HG03565 (cell line): Measurements from ENCODE around the gene IVNS1ABP.

Source experiments
- ATAC-seq: cut with Tn5 transposase; IDR thresholded peaks from one replicate; pipeline ENCODE4 v1.9.1; 2021; ENCODE audit warnings: mild to moderate bottlenecking, moderate library complexity; ENCODE audit not compliant: unreplicated experiment

Gene IVNS1ABP

GRCh38 chr1:185295091-185295490, 22.0 kb downstream of the IVNS1ABP start:
- no peak for ATAC-seq

GRCh38 chr1:185293967-185294542, 23.0 kb downstream of the IVNS1ABP start:
- ATAC-seq = no peak

- no peak for ATAC-seq
Measured at GRCh38 chr1:185292237-185292636, 24.8 kb downstream of the IVNS1ABP start.

GRCh38 chr1:185291652-185292051, 25.4 kb downstream of the IVNS1ABP start:
- ATAC-seq = no peak

- ATAC-seq = no peak
Measured at GRCh38 chr1:185291159-185291558, 25.9 kb downstream of the IVNS1ABP start.

GRCh38 chr1:185289880-185290279, 27.2 kb downstream of the IVNS1ABP start:
- ATAC-seq = no peak

GRCh38 chr1:185288435-185288834, 28.6 kb downstream of the IVNS1ABP start:
- ATAC-seq = no peak

- ATAC-seq = no peak
Measured at GRCh38 chr1:185287451-185287850, 29.6 kb downstream of the IVNS1ABP start.

GRCh38 chr1:185284533-185285276, 32.3 kb downstream of the IVNS1ABP start:
- ATAC-seq = no peak

GRCh38 chr1:185284116-185284515, 32.9 kb downstream of the IVNS1ABP start:
- ATAC-seq = no peak

- ATAC-seq = peak; percentile 69
Measured at GRCh38 chr1:185281245-185281644, 35.8 kb downstream of the IVNS1ABP start.

- no peak for ATAC-seq
Measured at GRCh38 chr1:185280589-185280988, 36.5 kb downstream of the IVNS1ABP start.

GRCh38 chr1:185279571-185279970, 37.5 kb downstream of the IVNS1ABP start:
- no peak for ATAC-seq

GRCh38 chr1:185271921-185272320, 45.1 kb downstream of the IVNS1ABP start:
- no peak for ATAC-seq

- ATAC-seq = no peak
Measured at GRCh38 chr1:185268352-185268751, 48.7 kb downstream of the IVNS1ABP start.

- ATAC-seq = no peak
Measured at GRCh38 chr1:185267701-185268100, 49.3 kb downstream of the IVNS1ABP start.

GRCh38 chr1:185267301-185267700, 49.7 kb downstream of the IVNS1ABP start:
- ATAC-seq = no peak

- ATAC-seq = no peak
Measured at GRCh38 chr1:185265314-185265713, 51.7 kb downstream of the IVNS1ABP start.

GRCh38 chr1:185263780-185264179, 53.3 kb downstream of the IVNS1ABP start:
- ATAC-seq = no peak

GRCh38 chr1:185263292-185263691, 53.8 kb downstream of the IVNS1ABP start:
- no peak for ATAC-seq

- no peak for ATAC-seq
Measured at GRCh38 chr1:185262151-185262550, 54.9 kb downstream of the IVNS1ABP start.

GRCh38 chr1:185260611-185261010, 56.4 kb downstream of the IVNS1ABP start:
- ATAC-seq = no peak

GRCh38 chr1:185258676-185259075, 58.4 kb downstream of the IVNS1ABP start:
- ATAC-seq = no peak
